Raji (cell line): ENCODE measurements around the gene AMZ1.

Experiments
- POLR2A ChIP-seq: IDR thresholded peaks from 2 replicates; pipeline ENCODE4 v1.6.1; 2011; ENCODE audit warnings: low read depth, low read length, control low read depth; ENCODE audit not compliant: insufficient read depth

The AMZ1 gene

GRCh38 chr7:2675256-2675764 is 12.7 kb upstream of the AMZ1 start:
- TF ChIP-seq POLR2A: no peak

GRCh38 chr7:2680256-2680655 is 7.7 kb upstream of the AMZ1 start:
- TF ChIP-seq POLR2A: no peak

GRCh38 chr7:2680792-2681490 is 7.1 kb upstream of the AMZ1 start:
- no peak for TF ChIP-seq POLR2A

- TF ChIP-seq POLR2A: no peak
Observed at GRCh38 chr7:2681929-2682799, 5.8 kb upstream of the AMZ1 start.

GRCh38 chr7:2684501-2684900 is 3.5 kb upstream of the AMZ1 start:
- no peak for TF ChIP-seq POLR2A

- TF ChIP-seq POLR2A: no peak
Observed at GRCh38 chr7:2686101-2686500, 1.9 kb upstream of the AMZ1 start.

- no peak for TF ChIP-seq POLR2A
Observed at GRCh38 chr7:2687338-2687869, 598 bp upstream of the AMZ1 start.

- no peak for TF ChIP-seq POLR2A
Observed at GRCh38 chr7:2688409-2689342, 674 bp downstream of the AMZ1 start.

GRCh38 chr7:2689343-2689847 is 1.4 kb downstream of the AMZ1 start:
- TF ChIP-seq POLR2A: no peak

GRCh38 chr7:2689951-2690705 is 2.1 kb downstream of the AMZ1 start:
- TF ChIP-seq POLR2A: no peak

- TF ChIP-seq POLR2A: no peak
Observed at GRCh38 chr7:2691011-2691707, 3.2 kb downstream of the AMZ1 start.

GRCh38 chr7:2692543-2692942 is 4.5 kb downstream of the AMZ1 start:
- no peak for TF ChIP-seq POLR2A

- no peak for TF ChIP-seq POLR2A
Observed at GRCh38 chr7:2698581-2699288, 10.7 kb downstream of the AMZ1 start.

GRCh38 chr7:2699289-2699620 is 11.3 kb downstream of the AMZ1 start:
- TF ChIP-seq POLR2A: no peak
